H1 (cell line): ENCODE results near the gene FHIT. TPM values are rescaled to one million over a fixed set of nuclear protein-coding genes. Genes with fewer than 3 reads are reported as not detected.

ENCODE experiments used
- CTCF ChIA-PET: fragments of 300-600 bp; sonication (Branson Sonifier 250); formaldehyde crosslinking; loops from one replicate; lab custom pipeline; 2021; ENCODE audit not compliant: partially characterized antibody; lab: Charles Lee
- POLR2A ChIA-PET: fragments of 300-600 bp; sonication (Branson Sonifier 250); formaldehyde crosslinking; loops from one replicate; lab custom pipeline; 2021; ENCODE audit warnings: inconsistent platforms; ENCODE audit not compliant: partially characterized antibody; lab: Charles Lee
- DNase-seq, 2 experiments: peaks; one replicate each; pipeline versions ENCODE4 v3.0.0 to v3.0.0-alpha.2; 2010 to 2022; ENCODE audit warnings: low spot score in 2 of 2, low read depth in 1 of 2, mixed read lengths in 1 of 2
- FAIRE-seq: peaks from 2 replicates; lab custom pipeline; 2011; peaks lifted over from hg19 to GRCh38; lab: Jason Lieb, UNC
- H2AFZ ChIP-seq: 2 replicates; pipeline ENCODE4 v1.8.1; 2012; ENCODE audit warnings: low read length, inconsistent platforms
- H2AK5ac ChIP-seq: 2 replicates; pipeline ENCODE4 v1.6.1; 2013; ENCODE audit warnings: low read depth, low read length
- H2BK120ac ChIP-seq: replicated peaks from 2 replicates; pipeline ENCODE3; 2013; ENCODE audit warnings: low read depth, low read length, inconsistent platforms
- H2BK12ac ChIP-seq: 2 replicates; pipeline ENCODE4 v1.6.1; 2013; ENCODE audit warnings: low read depth, low read length
- H2BK15ac ChIP-seq: 2 replicates; pipeline ENCODE4 v1.6.1; 2013; ENCODE audit warnings: low read length
- H2BK20ac ChIP-seq: 2 replicates; pipeline ENCODE4 v1.6.1; 2013; ENCODE audit warnings: low read length
- H2BK5ac ChIP-seq: 2 replicates; pipeline ENCODE4 v1.6.1; 2013; ENCODE audit warnings: low read depth, low read length
- H3K14ac ChIP-seq: 2 replicates; pipeline ENCODE4 v1.6.1; 2013; ENCODE audit warnings: inconsistent platforms; ENCODE audit not compliant: insufficient read length
- H3K18ac ChIP-seq: 2 replicates; pipeline ENCODE4 v1.6.1; 2013; ENCODE audit warnings: low read length; ENCODE audit errors: extremely low read depth
- H3K23ac ChIP-seq: 2 replicates; pipeline ENCODE4 v1.6.1; 2013; ENCODE audit warnings: inconsistent platforms; ENCODE audit not compliant: insufficient read length
- H3K23me2 ChIP-seq: 2 replicates; pipeline ENCODE4 v1.6.1; 2013; ENCODE audit warnings: low read depth, low read length
- H3K27ac ChIP-seq: 2 replicates; pipeline ENCODE4 v1.6.1; 2011; ENCODE audit warnings: low read depth, low read length, inconsistent platforms
- H3K27me3 ChIP-seq, 4 experiments: replicated peaks in 1 of 4; 1 replicate in 1 of 4; 2 replicates in 3 of 4; pipeline versions ENCODE4 v1.6.1 to v1.8.1; 2011 to 2013; ENCODE audit warnings: low read length in 3 of 4, mild to moderate bottlenecking in 3 of 4, inconsistent platforms in 2 of 4, mixed read lengths in 2 of 4, moderate library complexity in 1 of 4; ENCODE audit not compliant: control insufficient read depth in 3 of 4, insufficient read depth in 3 of 4; ENCODE audit errors: extremely low read depth in 1 of 4
- H3K36me3 ChIP-seq, 4 experiments: 2 replicates each; pipeline versions ENCODE4 v1.6.1 to v1.8.1; 2011 to 2013; ENCODE audit warnings: mild to moderate bottlenecking in 4 of 4, low read length in 3 of 4, moderate library complexity in 2 of 4, control low read depth in 1 of 4, inconsistent platforms in 1 of 4; ENCODE audit not compliant: insufficient read depth in 4 of 4, control insufficient read depth in 2 of 4
- H3K4ac ChIP-seq: replicated peaks from 2 replicates; pipeline ENCODE3; 2013; ENCODE audit warnings: low read length, low read depth, mixed read lengths, inconsistent platforms; ENCODE audit not compliant: insufficient read length
- H3K4me1 ChIP-seq, 4 experiments: replicated peaks in 1 of 4; 1 replicate in 1 of 4; 2 replicates in 3 of 4; pipeline versions ENCODE4 v1.6.1 to v1.8.1; 2011 to 2013; ENCODE audit warnings: low read length in 3 of 4, inconsistent platforms in 2 of 4, mixed read lengths in 1 of 4; ENCODE audit not compliant: insufficient read depth in 4 of 4, control insufficient read depth in 3 of 4
- H3K4me2 ChIP-seq, 2 experiments: 2 replicates each; pipeline versions ENCODE4 v1.6.1 to v1.8.1; 2011 to 2013; ENCODE audit warnings: low read depth in 2 of 2, low read length in 2 of 2, control low read depth in 1 of 2, inconsistent platforms in 1 of 2, mild to moderate bottlenecking in 1 of 2; ENCODE audit not compliant: insufficient read depth in 1 of 2
- H3K4me3 ChIP-seq, 4 experiments: fragments of 200-600, 300-600 bp in 1 of 4; sonication (generic), shearing (Covaris generic), sonication (Bioruptor Twin) in 1 of 4; 2 replicates each; pipeline versions ENCODE4 v1.5.1 to v1.8.1; 2011 to 2016; ENCODE audit warnings: low read length in 4 of 4, low read depth in 3 of 4, control low read depth in 2 of 4, inconsistent platforms in 2 of 4, mild to moderate bottlenecking in 2 of 4, mixed read lengths in 1 of 4, moderate library complexity in 1 of 4; ENCODE audit not compliant: insufficient read depth in 2 of 4; ENCODE audit errors: extremely low read depth in 1 of 4
- H3K56ac ChIP-seq: replicated peaks from 2 replicates; pipeline ENCODE3; 2013; ENCODE audit warnings: low read depth, mild to moderate bottlenecking, mixed read lengths, low read length, inconsistent platforms; ENCODE audit not compliant: insufficient read length
- H3K79me1 ChIP-seq: 2 replicates; pipeline ENCODE4 v1.6.1; 2013; ENCODE audit warnings: low read depth, low read length, control low read depth
- H3K79me2 ChIP-seq, 2 experiments: 2 replicates each; pipeline versions ENCODE4 v1.6.1 to v1.8.1; 2012 to 2013; ENCODE audit warnings: low read length in 2 of 2, mild to moderate bottlenecking in 2 of 2, inconsistent platforms in 1 of 2; ENCODE audit not compliant: insufficient read depth in 2 of 2, control insufficient read depth in 1 of 2
- H3K9ac ChIP-seq, 4 experiments: replicated peaks in 1 of 4; 1 replicate in 1 of 4; 2 replicates in 3 of 4; pipeline versions ENCODE4 v1.6.1 to v1.8.1; 2011 to 2013; ENCODE audit warnings: low read depth in 3 of 4, low read length in 3 of 4, control low read depth in 2 of 4, mild to moderate bottlenecking in 2 of 4, moderate library complexity in 2 of 4, inconsistent platforms in 1 of 4; ENCODE audit errors: extremely low read depth in 1 of 4
- H3K9me3 ChIP-seq, 2 experiments: 2 replicates each; pipeline versions ENCODE4 v1.6.1 to v1.8.1; 2012 to 2013; ENCODE audit warnings: mild to moderate bottlenecking in 2 of 2, moderate library complexity in 2 of 2, control low read depth in 1 of 2, inconsistent platforms in 1 of 2, low read depth in 1 of 2, low read length in 1 of 2, mixed read lengths in 1 of 2; ENCODE audit not compliant: insufficient read depth in 2 of 2
- H4K20me1 ChIP-seq, 2 experiments: replicated peaks in 1 of 2; 2 replicates each; pipeline versions ENCODE3 to v1.8.1; 2011 to 2013; ENCODE audit warnings: inconsistent platforms in 2 of 2, low read length in 2 of 2, mild to moderate bottlenecking in 1 of 2; ENCODE audit not compliant: insufficient read depth in 2 of 2, control insufficient read depth in 1 of 2
- H4K5ac ChIP-seq: 2 replicates; pipeline ENCODE4 v1.6.1; 2013; ENCODE audit warnings: low read length, low read depth, mixed read lengths, inconsistent platforms; ENCODE audit not compliant: insufficient read length
- H4K8ac ChIP-seq: 2 replicates; pipeline ENCODE4 v1.8.0; 2013; ENCODE audit warnings: mild to moderate bottlenecking, moderate library complexity, low read length, inconsistent platforms; ENCODE audit not compliant: insufficient read depth; ENCODE audit errors: extremely low read depth
- H4K91ac ChIP-seq: replicated peaks from 2 replicates; pipeline ENCODE3; 2013; ENCODE audit warnings: low read length, mixed read lengths, inconsistent platforms; ENCODE audit not compliant: insufficient read length
- EGR1 ChIP-seq: IDR thresholded peaks from 2 replicates; pipeline ENCODE4 v1.6.1; 2011; ENCODE audit warnings: low read depth, low read length, borderline replicate concordance
- SP4 ChIP-seq: IDR thresholded peaks from 2 replicates; pipeline ENCODE4 v1.6.1; 2012; ENCODE audit warnings: low read length, inconsistent platforms
- ZNF274 ChIP-seq: IDR thresholded peaks from 2 replicates; pipeline ENCODE4 v1.7.0; 2012; ENCODE audit warnings: low read length, borderline replicate concordance; ENCODE audit errors: extremely low read depth
- WGBS, 2 experiments: shearing (Covaris generic) in 1 of 2; methylation state at CpG; one replicate each; pipeline versions ENCODE4 v1.1.6 to v1.1.7; 2013 to 2015; ENCODE audit warnings: low lambda C conversion rate in 2 of 2, mixed read lengths in 2 of 2, inconsistent platforms in 1 of 2, low coverage in 1 of 2, missing lambda C conversion rate in 1 of 2; ENCODE audit not compliant: insufficient replicate concordance in 2 of 2, insufficient coverage in 1 of 2, insufficient read length in 1 of 2; ENCODE audit errors: extremely low coverage in 1 of 2, missing lambda C conversion rate in 1 of 2; 5-methylcytosine and 5-hydroxymethylcytosine counted together
- polyA plus RNA-seq, 7 experiments: library from polyadenylated mRNA; depleted of rRNA in 3 of 7; stranded (reverse) in 5 of 7; unstranded in 2 of 7; fragments of >200 nt in 5 of 7; fragments of 200-250 nt in 2 of 7; gene quantifications; 1 replicate in 5 of 7; 2 replicates in 1 of 7; 4 replicates in 1 of 7; pipeline versions ENCODE4 v1.2.1 to v1.2.3, GENCODE V29; 2011 to 2013; ENCODE audit warnings: missing spikeins in 2 of 7, mixed read lengths in 2 of 7
- total RNA-seq: library from RNA; stranded (reverse); fragmentation: NEBNext Ultra II Directional; extraction: Animal tissue kit (Norgen Biotek cat#: 25700); gene quantifications from 2 replicates; pipeline ENCODE4 v1.2.1, GENCODE V29; 2021
- TF ChIP-seq, protein P1 (sequence below): IDR thresholded peaks from 2 replicates; pipeline ENCODE4 v1.6.1; 2012; ENCODE audit warnings: inconsistent platforms

FHIT gene
- total and polyA plus RNA-seq, 2 of the 8 experiments (the other 6 are each of a cell fraction or from before 2014, with no cell fraction given): 1.2 to 3.2 TPM

DNA sequence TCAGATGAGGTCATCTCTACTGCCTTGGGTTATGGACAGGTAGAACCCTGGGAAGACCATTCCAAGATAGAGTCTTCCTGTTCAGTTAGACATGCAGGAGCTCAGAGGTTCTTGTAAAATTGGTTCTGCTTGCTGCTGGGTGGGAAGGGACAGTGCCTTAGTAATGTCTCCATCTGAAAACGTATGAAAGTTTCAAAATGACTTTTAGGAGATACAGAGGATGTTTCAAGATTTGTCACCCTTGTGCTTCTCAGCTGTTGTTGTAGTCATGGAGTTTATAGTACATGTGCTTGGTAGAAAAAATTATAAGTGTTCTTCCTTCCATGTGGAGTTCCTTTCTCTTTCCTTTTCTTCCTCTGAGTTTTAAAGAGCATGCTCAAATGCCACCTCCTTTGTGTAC is 1316.2 kb downstream of the FHIT start:
- no peak for TF ChIP-seq SP4
- TF ChIP-seq EGR1: no peak
- TF ChIP-seq, protein P1, sequence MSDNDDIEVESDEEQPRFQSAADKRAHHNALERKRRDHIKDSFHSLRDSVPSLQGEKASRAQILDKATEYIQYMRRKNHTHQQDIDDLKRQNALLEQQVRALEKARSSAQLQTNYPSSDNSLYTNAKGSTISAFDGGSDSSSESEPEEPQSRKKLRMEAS: no peak
- TF ChIP-seq ZNF274: no peak
- POLR2A ChIA-PET: no interaction called here
- H4K5ac ChIP-seq: no peak overlapping the region
- H3K56ac ChIP-seq: no peak overlapping the region
- no peak overlapping the region for H3K4ac ChIP-seq
- no peak overlapping the region for H2BK20ac ChIP-seq
- H2BK12ac ChIP-seq: no peak overlapping the region
- FAIRE-seq: no peak
- no peak overlapping the region for H3K27ac ChIP-seq
- CTCF ChIA-PET: interaction anchor here (0.8 to 1.8 kb wide), 3 partner anchors 12 to 808 kb away, joined by 3 read pairs; no protein-coding TSS in a partner anchor
- H3K9me3 ChIP-seq: no peaks in the 10 kb centered on the region
- DNase-seq: no peak
- H2AK5ac ChIP-seq: no peak overlapping the region
- H2BK15ac ChIP-seq: no peak overlapping the region
- no peak overlapping the region for H3K9ac ChIP-seq
- H4K91ac ChIP-seq: no peak overlapping the region
- H3K23ac ChIP-seq: no peak overlapping the region
- H2BK120ac ChIP-seq: no peak overlapping the region
- no peaks in the 10 kb centered on the region for H3K79me1 ChIP-seq
- H4K20me1 ChIP-seq: no peaks in the 10 kb centered on the region
- no peak overlapping the region for H3K4me2 ChIP-seq
- no peaks in the 10 kb centered on the region for H3K36me3 ChIP-seq
- H3K4me1 ChIP-seq: no peaks in the 10 kb centered on the region
- no peak overlapping the region for H3K18ac ChIP-seq
- H3K27me3 ChIP-seq: no peaks in the 10 kb centered on the region
- no peak overlapping the region for H4K8ac ChIP-seq
- H2BK5ac ChIP-seq: no peak overlapping the region
- WGBS, 2 experiments: 79% methylated on average over 1 of the region's 1 CpG; no CpG with 5 or more reads in 1 of the 2 experiments
- H3K4me3 ChIP-seq: no peak overlapping the region
- no peak overlapping the region for H2AFZ ChIP-seq
- H3K79me2 ChIP-seq: no peaks in the 10 kb centered on the region
- H3K23me2 ChIP-seq: peaks cover 3% of the 10 kb centered on the region; the same call in 1 of the 2 replicates
- H3K14ac ChIP-seq: no peak overlapping the region
